Measurements from ENCODE around the gene CACNG7. TPM values are rescaled to one million over a fixed set of nuclear protein-coding genes. Genes with fewer than 3 reads are reported as not detected.

Gene CACNG7
- total RNA-seq (2022; extraction: Qiagen RNA extraction), result 5.5 to 9.3 TPM (median 8.6 TPM) in 5 replicates

GRCh38 chr19:53908935-53909415, at the start of gene CACNG7:
Gene CACNG7 (plus strand): TSS chr19:53909278. CDS start chr19:53912832, 3,554 bp downstream.

GRCh38 chr19:53867225-53868090, 41.6 kb upstream of the CACNG7 start, which contains the start of gene MYADM:
Gene MYADM (plus strand): TSS chr19:53867883. CDS start chr19:53873530, 5,647 bp downstream.

GRCh38 chr19:53881482-53882390, 27.3 kb upstream of the CACNG7 start, which contains the start of gene PRKCG:
Gene PRKCG (plus strand): TSS chr19:53882197. CDS start chr19:53882495, 298 bp downstream.

GRCh38 chr19:53962887-53963431, 53.9 kb downstream of the CACNG7 start, which contains the start of gene CACNG8:
Gene CACNG8 (plus strand): TSS chr19:53962937.

GRCh38 chr19:53991224-53992113, 82.4 kb downstream of the CACNG7 start, which contains the start of gene CACNG6:
Gene CACNG6 (plus strand): TSS chr19:53991637. CDS start chr19:53992878, 1,241 bp downstream.

Other genes with a start within 250 kb of the CACNG7 start
- gene NLRP12, start 85.0 kb upstream of the CACNG7 start, total RNA-seq (2022; extraction: Qiagen RNA extraction), result not detected in 5 replicates
- 219 to 339 TPM (median 280 TPM) in 5 replicates for gene MYADM, start 41.4 kb upstream of the CACNG7 start, total RNA-seq (2022; extraction: Qiagen RNA extraction)
- 3.8 to 7.2 TPM (median 6.5 TPM) in 5 replicates for gene PRKCG, start 27.1 kb upstream of the CACNG7 start, total RNA-seq (2022; extraction: Qiagen RNA extraction)
- 0.73 to 1.2 TPM (median 0.93 TPM) in 5 replicates for gene CACNG8, start 53.7 kb downstream of the CACNG7 start, total RNA-seq (2022; extraction: Qiagen RNA extraction)
- gene CACNG6, start 82.4 kb downstream of the CACNG7 start, total RNA-seq (2022; extraction: Qiagen RNA extraction), result 9.3 to 13.4 TPM (median 12.4 TPM) in 5 replicates
- gene VSTM1, start 154.6 kb downstream of the CACNG7 start, total RNA-seq (2022; extraction: Qiagen RNA extraction), result 0.52 to 0.83 TPM (median 0.57 TPM) in 4 of 5 replicates, not detected in the other
- not detected in 5 replicates for gene TARM1, start 172.1 kb downstream of the CACNG7 start, total RNA-seq (2022; extraction: Qiagen RNA extraction)
- 0.22 to 0.33 TPM (median 0.30 TPM) in 5 replicates for gene OSCAR, start 191.5 kb downstream of the CACNG7 start, total RNA-seq (2022; extraction: Qiagen RNA extraction)
- 208 to 255 TPM (median 222 TPM) in 5 replicates for gene NDUFA3, start 193.6 kb downstream of the CACNG7 start, total RNA-seq (2022; extraction: Qiagen RNA extraction)
- 19.7 to 25.6 TPM (median 21.8 TPM) in 5 replicates for gene TFPT, start 206.4 kb downstream of the CACNG7 start, total RNA-seq (2022; extraction: Qiagen RNA extraction)
- gene PRPF31, start 206.5 kb downstream of the CACNG7 start, total RNA-seq (2022; extraction: Qiagen RNA extraction), result 107 to 118 TPM (median 115 TPM) in 5 replicates
- 52.7 to 66.3 TPM (median 62.4 TPM) in 5 replicates for gene CNOT3, start 228.5 kb downstream of the CACNG7 start, total RNA-seq (2022; extraction: Qiagen RNA extraction)